Common myeloid progenitor, CD34-positive (primary cell): ENCODE data around the gene NPM3.
A peak's percentile ranks its signal among the peaks of the same experiment; 100 is the strongest.

Experiments used
- CTCF ChIA-PET: fragments of 350-600 bp; sonication (Branson Sonifier 250); formaldehyde crosslinking; loops from one replicate; lab custom pipeline; 2021; ENCODE audit warnings: antibody characterized with exemption; lab: Charles Lee
- POLR2A ChIA-PET: fragments of 350-600 bp; sonication (Branson Sonifier 250); formaldehyde crosslinking; loops from one replicate; lab custom pipeline; 2021; ENCODE audit warnings: antibody characterized with exemption; lab: Charles Lee
- DNase-seq, 3 donors: peaks; one replicate each; pipeline versions ENCODE4 v3.0.0 to v3.0.0-alpha.2; 2013
- H3K27ac ChIP-seq, 2 experiments: 1 replicate in 1 of 2; 2 replicates in 1 of 2; pipeline ENCODE4 v1.7.0; 2013; ENCODE audit warnings: inconsistent platforms in 2 of 2, low read length in 2 of 2, mild to moderate bottlenecking in 2 of 2, low read depth in 1 of 2, moderate library complexity in 1 of 2; ENCODE audit not compliant: severe bottlenecking in 2 of 2, insufficient read depth in 1 of 2, poor library complexity in 1 of 2
- H3K27me3 ChIP-seq, 5 experiments: replicated peaks in 2 of 5; 1 replicate in 3 of 5; 2 replicates in 2 of 5; pipeline versions ENCODE4 v1.6.1 to v1.7.0; 2013; ENCODE audit warnings: low read length in 4 of 5, mild to moderate bottlenecking in 2 of 5, moderate library complexity in 2 of 5, inconsistent platforms in 1 of 5; ENCODE audit not compliant: insufficient read depth in 5 of 5, control insufficient read depth in 4 of 5
- H3K36me3 ChIP-seq, 4 experiments: 1 replicate in 2 of 4; 2 replicates in 2 of 4; pipeline versions ENCODE4 v1.6.1 to v1.7.0; 2013; ENCODE audit warnings: low read length in 3 of 4, control low read depth in 1 of 4, mild to moderate bottlenecking in 1 of 4; ENCODE audit not compliant: control insufficient read depth in 4 of 4, insufficient read depth in 4 of 4
- H3K4me1 ChIP-seq, 4 experiments: 1 replicate in 3 of 4; 2 replicates in 1 of 4; pipeline versions ENCODE4 v1.6.1 to v1.7.1; 2013; ENCODE audit warnings: low read length in 3 of 4, mild to moderate bottlenecking in 3 of 4, control low read depth in 1 of 4, inconsistent platforms in 1 of 4, moderate library complexity in 1 of 4; ENCODE audit not compliant: control insufficient read depth in 4 of 4, insufficient read depth in 4 of 4; ENCODE audit errors: control extremely low read depth in 1 of 4
- H3K4me3 ChIP-seq, 7 experiments: 1 replicate in 4 of 7; 2 replicates in 3 of 7; pipeline versions ENCODE4 v1.5.1 to v1.7.0; 2013; ENCODE audit warnings: mild to moderate bottlenecking in 7 of 7, low read length in 6 of 7, moderate library complexity in 6 of 7, inconsistent platforms in 2 of 7, low read depth in 2 of 7, control low read depth in 1 of 7; ENCODE audit not compliant: insufficient read depth in 4 of 7, control insufficient read depth in 1 of 7; ENCODE audit errors: extremely low read depth in 1 of 7
- H3K9me3 ChIP-seq, 5 experiments: 1 replicate in 4 of 5; 2 replicates in 1 of 5; pipeline versions ENCODE4 v1.6.1 to v1.7.1; 2013; ENCODE audit warnings: low read length in 4 of 5, mild to moderate bottlenecking in 2 of 5, inconsistent platforms in 1 of 5, low read depth in 1 of 5, moderate library complexity in 1 of 5; ENCODE audit not compliant: control insufficient read depth in 4 of 5, insufficient read depth in 2 of 5; ENCODE audit errors: control extremely low read depth in 1 of 5
- WGBS: methylation state at CpG from one replicate; pipeline ENCODE4 v1.1.5; 2013; ENCODE audit not compliant: insufficient coverage; 5-methylcytosine and 5-hydroxymethylcytosine counted together

Gene NPM3

DNA sequence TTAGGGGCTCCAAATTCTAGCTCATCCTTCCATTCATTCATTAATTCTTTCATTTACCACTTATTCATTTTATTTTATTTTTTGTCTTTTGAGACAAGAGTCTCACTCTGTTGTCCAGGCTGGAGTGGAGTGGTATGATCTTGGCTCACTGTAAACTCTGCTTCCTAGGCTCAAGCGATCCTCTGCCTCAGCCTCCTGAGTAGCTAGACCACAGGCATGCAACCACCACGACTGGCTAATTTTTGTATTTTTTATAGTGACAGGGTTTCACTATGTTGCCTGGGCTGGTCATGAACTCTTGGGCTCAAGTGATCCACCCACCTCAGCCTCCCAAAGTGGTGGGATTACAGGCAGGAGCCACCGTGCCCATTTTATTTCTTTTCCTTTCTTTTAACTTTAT is 39.0 kb downstream of the NPM3 start:
- H3K27me3 ChIP-seq, result peaks cover 2 to 17% (median 13%) of the 10 kb centered on the region in 5 experiments
- H3K36me3 ChIP-seq, result no peaks in the 10 kb centered on the region
- H3K4me1 ChIP-seq, result no peaks in the 10 kb centered on the region
- H3K4me3 ChIP-seq, result no peak overlapping the region
- no peaks in the 10 kb centered on the region for H3K9me3 ChIP-seq
- ChIA-PET POLR2A (no interaction called here), CTCF (interaction anchor here (1.3 to 1.8 kb wide), 2 partner anchors 14 to 22 kb away, joined by 4 to 5 read pairs; no protein-coding TSS in a partner anchor)
- 93% methylated on average over 2 of the region's 3 CpGs for WGBS
- no peak for DNase-seq
- no peak overlapping the region for H3K27ac ChIP-seq

GRCh38 chr10:101741938-101742337 is 41.3 kb downstream of the NPM3 start:
- H3K4me3 ChIP-seq, result no peak overlapping the region
- no peaks in the 10 kb centered on the region for H3K4me1 ChIP-seq
- H3K27ac ChIP-seq, result no peak overlapping the region
- 50% methylated on average over 2 of the region's 2 CpGs for WGBS
- ChIA-PET CTCF (no interaction called here), POLR2A (no interaction called here)
- peaks cover 2 to 17% (median 8%) of the 10 kb centered on the region in 5 experiments for H3K27me3 ChIP-seq
- no peaks in the 10 kb centered on the region for H3K9me3 ChIP-seq
- H3K36me3 ChIP-seq, result no peaks in the 10 kb centered on the region
- no peak for DNase-seq

- Histone ChIP-seq H3K4me1 (no peaks in the 10 kb centered on the region), H3K9me3 (no peaks in the 10 kb centered on the region), H3K27me3 (peaks cover 0 to 18% (median 8%) of the 10 kb centered on the region in 5 experiments), H3K36me3 (no peaks in the 10 kb centered on the region), H3K27ac (no peak overlapping the region), H3K4me3 (no peak overlapping the region)
- DNase-seq, result peak in 1 of 3 donors; percentile 6
- CTCF ChIA-PET, result interaction anchor here (2.0 kb wide), 1 partner anchor 44 kb away, joined by 5 read pairs; no protein-coding TSS in a partner anchor
- 75% methylated on average over 2 of the region's 3 CpGs for WGBS
- POLR2A ChIA-PET, result no interaction called here
Measured at GRCh38 chr10:101736666-101737065, 46.6 kb downstream of the NPM3 start.

GRCh38 chr10:101732096-101732495 is 51.1 kb downstream of the NPM3 start:
- no peaks in the 10 kb centered on the region for H3K9me3 ChIP-seq
- no peaks in the 10 kb centered on the region for H3K4me1 ChIP-seq
- H3K4me3 ChIP-seq, result no peak overlapping the region
- POLR2A ChIA-PET, result no interaction called here
- H3K27ac ChIP-seq, result no peak overlapping the region
- WGBS, result 86% methylated on average over 1 of the region's 1 CpG
- DNase-seq, result no peak
- CTCF ChIA-PET, result interaction anchor here (0.6 kb wide), 1 partner anchor 799 kb away, joined by 3 read pairs; no protein-coding TSS in a partner anchor
- H3K27me3 ChIP-seq, result peaks cover 0 to 8% (median 5%) of the 10 kb centered on the region in 5 experiments
- H3K36me3 ChIP-seq, result no peaks in the 10 kb centered on the region
